Ovary (tissue), 9 donors: ENCODE results near the gene MAN1A1. TPM values are rescaled to one million over a fixed set of nuclear protein-coding genes. Genes with fewer than 3 reads are reported as not detected.
A peak's percentile ranks its signal among the peaks of the same experiment; 100 is the strongest.

Experiments used
- DNase-seq, 5 donors: peaks; one replicate each; pipeline ENCODE4 v3.0.0-alpha.2; 2019 to 2020
- H3K27ac ChIP-seq, 2 donors: fragments of 200-600 bp; one replicate each; pipeline versions ENCODE4 v1.5.1 to v1.8.0; 2019 to 2022
- H3K27me3 ChIP-seq: fragments of 200-600 bp; one replicate; pipeline ENCODE4 v1.8.0; 2022
- H3K36me3 ChIP-seq: fragments of 200-600 bp; sonication (generic); one replicate; pipeline ENCODE4 v1.5.1; 2019
- H3K4me1 ChIP-seq: one replicate; pipeline ENCODE4 v1.8.1; 2013; ENCODE audit warnings: mild to moderate bottlenecking, moderate library complexity; ENCODE audit not compliant: insufficient read depth
- H3K4me3 ChIP-seq: fragments of 200-600 bp; sonication (generic); one replicate; pipeline ENCODE4 v1.5.1; 2017
- H3K9me3 ChIP-seq, 2 donors: fragments of 200-600 bp in 1 of 2; sonication (generic) in 1 of 2; one replicate each; pipeline versions ENCODE4 v1.5.1 to v1.8.1; 2013 to 2019; ENCODE audit warnings: mild to moderate bottlenecking in 1 of 2, moderate library complexity in 1 of 2
- CTCF ChIP-seq, 3 donors: fragments of 450-650 bp in 2 of 3; fragments of 200-600 bp in 1 of 3; IDR thresholded peaks; one replicate each; pipeline versions ENCODE4 v1.5.1 to v1.8.0; 2016 to 2022; ENCODE audit warnings: antibody characterized with exemption in 3 of 3, mild to moderate bottlenecking in 1 of 3
- EP300 ChIP-seq: sonication (generic); formaldehyde crosslinking; IDR thresholded peaks from one replicate; pipeline ENCODE4 v1.6.1; 2017; ENCODE audit warnings: antibody characterized with exemption
- POLR2A ChIP-seq: fragments of 450-650 bp; IDR thresholded peaks from one replicate; pipeline ENCODE4 v1.6.1; 2017; ENCODE audit warnings: antibody characterized with exemption, mild to moderate bottlenecking, moderate library complexity
- WGBS, 3 donors: extraction: QIAGEN DNeasy Blood & Tissue Kit in 1 of 3; methylation state at CpG; one replicate each; pipeline versions ENCODE4 v1.1.5 to v1.1.7; 2013 to 2017; 5-methylcytosine and 5-hydroxymethylcytosine counted together
- intact Hi-C, 4 donors: fragments of 100-400 bp; cut with DNase I; formaldehyde crosslinking; loops; one replicate each; pipeline versions ENCODE4 v1.11.0 to v1.15.1; 2022 to 2023
- polyA plus RNA-seq, 2 donors: library from polyadenylated mRNA; stranded (reverse); fragments of 200-250 nt in 1 of 2; fragments of 350-450 nt in 1 of 2; fragmentation: Illumina TruSeq in 1 of 2; extraction: RNeasy Lipid Tissue Mini Kit (QIAGEN cat#74804) in 1 of 2; gene quantifications; one replicate each; pipeline ENCODE4 v1.2.3, GENCODE V29; 2013 to 2014
- total RNA-seq, 7 donors: library from RNA; depleted of rRNA in 2 of 7; stranded (reverse); fragments of >200 nt in 2 of 7; fragmentation: NEBNext Ultra II Directional in 3 of 7; extraction: Animal tissue kit (Norgen Biotek cat#: 25700) in 3 of 7; gene quantifications; one replicate each; pipeline versions ENCODE4 v1.1.0 to v1.2.4, GENCODE V29; 2016 to 2023
- donor health status: DM: no; HTN: no; CAD: no; lungs with moderate emphysema.
- donor health status: DM: no; HTN: no; CAD: no.
- donor health status: Bipolar disorder and iron deficiency.
- donor health status: DM: yes; HTN: yes; CAD: no.
- donor health status: DM: no; HTN: no; CAD: no.
- donor health status: DM: yes; HTN: yes; CAD: no.

MAN1A1 gene
- total and polyA plus RNA-seq, 9 donors, result 22.1 to 49.6 (median 31.8) TPM

- WGBS, 3 donors, result 93 to 100% (median 100%) methylated on average over 1 of the region's 1 CpG
- no peaks in the 10 kb centered on the region for H3K27me3 ChIP-seq
- no peak for TF ChIP-seq EP300
- TF ChIP-seq CTCF (IDR thresholded peaks at IDR 0.05), result no peak
- no peak for TF ChIP-seq POLR2A
- no peaks in the 10 kb centered on the region for H3K36me3 ChIP-seq
- intact Hi-C loops, result no loop called here
- DNase-seq, result no peak
- H3K4me1 ChIP-seq, result peaks cover 4% of the 10 kb centered on the region
- no peaks in the 10 kb centered on the region for H3K9me3 ChIP-seq
- H3K4me3 ChIP-seq, result no peak overlapping the region
- H3K27ac ChIP-seq, result no peak overlapping the region
Measured at GRCh38 chr6:119352001-119352400, 2.4 kb upstream of the MAN1A1 start.

DNA sequence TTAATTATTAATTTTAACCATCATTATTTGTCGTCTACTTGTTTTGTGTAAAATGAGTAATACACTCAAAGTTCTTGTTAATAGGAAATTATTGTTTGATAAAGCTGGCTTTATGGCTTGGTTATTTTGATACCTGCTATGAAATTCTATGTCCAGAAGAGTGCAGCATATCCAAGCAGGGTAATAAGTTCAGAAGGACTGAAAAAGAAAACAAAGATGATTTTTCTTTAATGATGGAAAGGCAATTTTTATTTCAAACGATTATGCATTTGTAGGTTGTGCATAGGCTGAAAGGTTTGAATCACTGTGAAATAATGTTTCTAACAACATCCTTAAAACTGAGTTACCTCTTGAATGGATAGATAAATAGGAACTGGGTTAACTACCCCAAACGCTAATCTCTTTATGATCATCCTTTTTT lies 1.4 kb upstream of the MAN1A1 start:
- intact Hi-C loops, result no loop called here
- Histone ChIP-seq H3K27ac (peak overlapping the region in 1 of 2 donors; percentile 93), H3K4me1 (peaks cover 4% of the 10 kb centered on the region)

GRCh38 chr6:119350202-119350951 lies 816 bp upstream of the MAN1A1 start:
- no peaks in the 10 kb centered on the region for H3K9me3 ChIP-seq
- no peaks in the 10 kb centered on the region for H3K36me3 ChIP-seq
- WGBS, 3 donors, result 1 to 3% (median 1%) methylated on average over 24 of the region's 24 CpGs
- intact Hi-C loops, result no loop called here
- H3K4me1 ChIP-seq, result peaks cover 4% of the 10 kb centered on the region
- H3K4me3 ChIP-seq, result peak overlapping the region; percentile 89
- no peaks in the 10 kb centered on the region for H3K27me3 ChIP-seq
- peak in 1 of 5 donors; percentile 50 for DNase-seq
- TF ChIP-seq CTCF (IDR thresholded peaks at IDR 0.05), result peak in 1 of 3 donors; percentile 17
- no peak for TF ChIP-seq EP300
- peak; percentile 43 for TF ChIP-seq POLR2A
- peak overlapping the region; percentile 87 to 93 for H3K27ac ChIP-seq

More for the DNA sequence above, 1.4 kb upstream of the MAN1A1 start:
- Histone ChIP-seq H3K36me3 (no peaks in the 10 kb centered on the region), H3K4me3 (peak overlapping the region; percentile 89), H3K9me3 (no peaks in the 10 kb centered on the region), H3K27me3 (no peaks in the 10 kb centered on the region)
- no peak for DNase-seq
- WGBS, 3 donors, result 28 to 38% (median 29%) methylated on average over 3 of the region's 3 CpGs
- TF ChIP-seq CTCF (IDR thresholded peaks at IDR 0.05) (peak in 1 of 3 donors; percentile 11), POLR2A (no peak)

DNA sequence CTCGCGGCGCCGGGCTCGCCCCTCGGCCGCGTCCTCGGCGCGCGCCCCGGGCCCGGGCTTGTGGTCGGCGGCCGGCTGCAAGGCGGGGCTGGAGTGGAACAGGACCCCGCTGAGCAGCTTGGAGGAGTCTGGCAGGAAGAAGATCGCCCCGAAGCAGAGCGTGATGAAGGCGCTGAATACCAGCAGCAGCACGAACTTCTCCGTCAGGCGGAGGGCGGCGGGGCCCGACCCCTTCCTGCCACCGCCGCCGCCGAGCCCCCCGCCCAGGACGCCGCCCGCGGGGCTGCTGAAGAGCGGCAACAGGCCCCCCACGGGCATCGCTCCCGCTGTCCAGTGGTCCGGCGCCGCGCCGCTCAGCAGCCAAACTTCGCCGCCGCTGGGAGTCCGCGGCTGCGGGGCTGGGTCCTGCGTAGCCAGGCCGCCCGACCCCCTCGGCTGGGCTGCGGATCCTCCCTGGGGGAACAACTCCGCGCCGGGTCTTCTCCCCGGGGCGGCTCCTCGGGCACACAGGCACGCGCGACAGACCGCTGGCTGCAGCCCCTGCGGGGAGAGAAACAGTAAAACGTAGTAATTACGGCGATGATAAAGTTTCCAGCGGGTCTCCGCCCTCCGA lies 707 bp downstream of the MAN1A1 start:
- Histone ChIP-seq H3K4me3 (peak overlapping the region; percentile 89), H3K4me1 (peaks cover 4% of the 10 kb centered on the region), H3K9me3 (no peaks in the 10 kb centered on the region), H3K27ac (peak overlapping the region; percentile 54 to 73), H3K36me3 (no peaks in the 10 kb centered on the region), H3K27me3 (no peaks in the 10 kb centered on the region)
- no peak for TF ChIP-seq POLR2A
- TF ChIP-seq CTCF (IDR thresholded peaks at IDR 0.05), result no peak
- no peak for TF ChIP-seq EP300
- 0 to 1% (median 0%) methylated on average over 44 to 75 of the region's 75 CpGs for WGBS, 3 donors
- DNase-seq, result peak in 2 of 5 donors; percentile 36 to 49
- intact Hi-C loops, result no loop called here
